ENCODE results near the gene EHMT2.
A peak's percentile ranks its signal among the peaks of the same experiment; 100 is the strongest.

GRCh38 chr6:31899882-31900722, 2.6 kb upstream of the EHMT2 start:
- TF ChIP-seq ZNF671 (CRISPR knock-in tag; IDR thresholded peaks at IDR 0.05): no peak
- no peak for TF ChIP-seq CTCF (IDR thresholded peaks at IDR 0.05)
- TF ChIP-seq TEAD1 (CRISPR knock-in tag; IDR thresholded peaks at IDR 0.05): no peak
- no peak for TF ChIP-seq PRRX2 (CRISPR knock-in tag; IDR thresholded peaks at IDR 0.05)
- TF ChIP-seq IRF2 (CRISPR knock-in tag; IDR thresholded peaks at IDR 0.05; ENCODE audit: borderline replicate concordance, low read depth): no peak
- TF ChIP-seq HMGXB4 (CRISPR knock-in tag; IDR thresholded peaks at IDR 0.05): 0 out of 2 replicates have a peak, but pooled peaks have one; percentile 7
- no peak for TF ChIP-seq ELF4 (CRISPR knock-in tag; IDR thresholded peaks at IDR 0.05; ENCODE audit: low read depth)
- TF ChIP-seq ETV6 (CRISPR knock-in tag; IDR thresholded peaks at IDR 0.05): no peak
- no peak for TF ChIP-seq ZNF138 (CRISPR knock-in tag; conservative IDR thresholded peaks at IDR 0.05)
- no peak for TF ChIP-seq PREB (CRISPR knock-in tag; IDR thresholded peaks at IDR 0.05; ENCODE audit: borderline replicate concordance)
- no peak for TF ChIP-seq SP1 (CRISPR knock-in tag; conservative IDR thresholded peaks at IDR 0.05)

Data from WTC11 (cell line).